Stomach (tissue), 4 donors: ENCODE data around the gene EXOC4.

ENCODE experiments used
- POLR2A ChIP-seq, 4 donors: fragments of 450-650 bp; IDR thresholded peaks; one replicate each; pipeline ENCODE4 v1.6.1; 2016; ENCODE audit warnings: antibody characterized with exemption in 4 of 4, control low read depth in 2 of 4, mild to moderate bottlenecking in 1 of 4, moderate library complexity in 1 of 4
- POLR2AphosphoS5 ChIP-seq, 3 donors: sonication (generic); formaldehyde crosslinking; IDR thresholded peaks; one replicate each; pipeline ENCODE4 v1.6.1; 2016; ENCODE audit warnings: antibody characterized with exemption in 3 of 3
- TF ChIP-seq, protein P1 (sequence below), 7 experiments: fragments of 450-650 bp in 4 of 7; fragments of 200-600 bp in 3 of 7; sonication (generic) in 3 of 7; IDR thresholded peaks; one replicate each; pipeline ENCODE4 v1.5.1; 2016 to 2019; ENCODE audit warnings: antibody characterized with exemption in 7 of 7, control low read depth in 2 of 7, mild to moderate bottlenecking in 1 of 7

DNA sequence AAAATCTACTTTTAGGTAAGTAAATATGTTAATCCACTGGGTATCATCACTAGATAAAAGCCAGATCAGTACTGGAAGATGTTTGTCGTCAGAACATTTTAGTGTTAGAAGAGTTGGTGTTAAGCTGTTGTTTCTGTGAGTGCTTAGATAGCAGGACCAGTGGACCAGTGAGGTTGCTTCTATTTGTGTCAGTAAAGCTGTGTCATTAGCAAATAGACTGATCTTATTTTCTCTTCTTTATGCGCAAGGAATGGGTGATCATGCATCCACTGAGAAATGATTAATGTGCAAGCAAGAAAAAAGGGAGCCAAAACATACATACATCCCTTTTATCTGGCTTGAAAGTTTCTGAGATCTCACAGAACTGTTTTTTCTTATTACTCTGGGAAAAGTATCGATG is 42.6 kb downstream of the EXOC4 start:
- TF ChIP-seq POLR2AphosphoS5 (IDR thresholded peaks at IDR 0.05) (no peak), POLR2A (IDR thresholded peaks at IDR 0.05) (no peak)
- TF ChIP-seq, protein P1, sequence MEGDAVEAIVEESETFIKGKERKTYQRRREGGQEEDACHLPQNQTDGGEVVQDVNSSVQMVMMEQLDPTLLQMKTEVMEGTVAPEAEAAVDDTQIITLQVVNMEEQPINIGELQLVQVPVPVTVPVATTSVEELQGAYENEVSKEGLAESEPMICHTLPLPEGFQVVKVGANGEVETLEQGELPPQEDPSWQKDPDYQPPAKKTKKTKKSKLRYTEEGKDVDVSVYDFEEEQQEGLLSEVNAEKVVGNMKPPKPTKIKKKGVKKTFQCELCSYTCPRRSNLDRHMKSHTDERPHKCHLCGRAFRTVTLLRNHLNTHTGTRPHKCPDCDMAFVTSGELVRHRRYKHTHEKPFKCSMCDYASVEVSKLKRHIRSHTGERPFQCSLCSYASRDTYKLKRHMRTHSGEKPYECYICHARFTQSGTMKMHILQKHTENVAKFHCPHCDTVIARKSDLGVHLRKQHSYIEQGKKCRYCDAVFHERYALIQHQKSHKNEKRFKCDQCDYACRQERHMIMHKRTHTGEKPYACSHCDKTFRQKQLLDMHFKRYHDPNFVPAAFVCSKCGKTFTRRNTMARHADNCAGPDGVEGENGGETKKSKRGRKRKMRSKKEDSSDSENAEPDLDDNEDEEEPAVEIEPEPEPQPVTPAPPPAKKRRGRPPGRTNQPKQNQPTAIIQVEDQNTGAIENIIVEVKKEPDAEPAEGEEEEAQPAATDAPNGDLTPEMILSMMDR (IDR thresholded peaks at IDR 0.05) = no peak
